ENCODE measurements around the gene ANKRD28.
"Not testable (repeated sequence)": the region's sequence is repeated elsewhere in the genome, so short reads cannot be mapped to it uniquely, and the experiment has no call there.

The ANKRD28 gene

GRCh38 chr3:15801298-15801697 is 3.5 kb upstream of the ANKRD28 start:
- no peak for DNase-seq (ENCODE audit: low spot score)

- DNase-seq (ENCODE audit: low spot score) = no peak
These were observed 3.0 kb upstream of the ANKRD28 start for GRCh38 chr3:15800780-15801179.

GRCh38 chr3:15800327-15800726 is 2.5 kb upstream of the ANKRD28 start:
- no peak for DNase-seq (ENCODE audit: low spot score)

- no peak for DNase-seq (ENCODE audit: low spot score)
These were observed 910 bp upstream of the ANKRD28 start for GRCh38 chr3:15798533-15799245.

- DNase-seq (ENCODE audit: low spot score) = no peak
These were observed 773 bp downstream of the ANKRD28 start for GRCh38 chr3:15796771-15797641.

GRCh38 chr3:15796331-15796730 is 1.4 kb downstream of the ANKRD28 start:
- DNase-seq (ENCODE audit: low spot score) = no peak

GRCh38 chr3:15795651-15796308 is 2.0 kb downstream of the ANKRD28 start:
- DNase-seq (ENCODE audit: low spot score) = no peak

GRCh38 chr3:15794842-15795650 is 2.7 kb downstream of the ANKRD28 start:
- DNase-seq (ENCODE audit: low spot score) = no peak

- no peak for DNase-seq (ENCODE audit: low spot score)
These were observed 3.4 kb downstream of the ANKRD28 start for GRCh38 chr3:15794303-15794771.

- no peak for DNase-seq (ENCODE audit: low spot score)
These were observed 6.3 kb downstream of the ANKRD28 start for GRCh38 chr3:15791525-15791924.

- DNase-seq (ENCODE audit: low spot score) = no peak
These were observed 9.8 kb downstream of the ANKRD28 start for GRCh38 chr3:15787941-15788340.

- DNase-seq (ENCODE audit: low spot score) = no peak
These were observed 10.3 kb downstream of the ANKRD28 start for GRCh38 chr3:15787526-15787925.

GRCh38 chr3:15783361-15783969 is 14.3 kb downstream of the ANKRD28 start:
- DNase-seq (ENCODE audit: low spot score) = no peak

- DNase-seq (ENCODE audit: low spot score) = no peak
These were observed 15.3 kb downstream of the ANKRD28 start for GRCh38 chr3:15782429-15782828.

- DNase-seq (ENCODE audit: low spot score) = no peak
These were observed 16.0 kb downstream of the ANKRD28 start for GRCh38 chr3:15781637-15782402.

GRCh38 chr3:15781131-15781530 is 16.6 kb downstream of the ANKRD28 start:
- no peak for DNase-seq (ENCODE audit: low spot score)

GRCh38 chr3:15779111-15779510 is 18.7 kb downstream of the ANKRD28 start:
- no peak for DNase-seq (ENCODE audit: low spot score)

GRCh38 chr3:15778332-15778858 is 19.4 kb downstream of the ANKRD28 start:
- no peak for DNase-seq (ENCODE audit: low spot score)

- not testable (repeated sequence) for DNase-seq (ENCODE audit: low spot score)
These were observed 22.7 kb downstream of the ANKRD28 start for GRCh38 chr3:15774931-15775560.

GRCh38 chr3:15771444-15771843 is 26.3 kb downstream of the ANKRD28 start:
- DNase-seq (ENCODE audit: low spot score) = no peak

Data from HuH-7.5 (cell line).